AG10803 (cell line): ENCODE data around the gene ADARB1.

ENCODE experiments used
- DNase-seq: peaks from one replicate; pipeline ENCODE4 v3.0.0; 2010; ENCODE audit warnings: low read depth
- H3K4me3 ChIP-seq: 2 replicates; pipeline ENCODE4 v1.5.1; 2011; ENCODE audit warnings: mild to moderate bottlenecking, low read length, control low read depth
- CTCF ChIP-seq: conservative IDR thresholded peaks from 2 replicates; pipeline ENCODE4 v1.5.1; 2011; ENCODE audit warnings: mild to moderate bottlenecking, low read length, control low read depth, inconsistent platforms

Gene ADARB1

DNA sequence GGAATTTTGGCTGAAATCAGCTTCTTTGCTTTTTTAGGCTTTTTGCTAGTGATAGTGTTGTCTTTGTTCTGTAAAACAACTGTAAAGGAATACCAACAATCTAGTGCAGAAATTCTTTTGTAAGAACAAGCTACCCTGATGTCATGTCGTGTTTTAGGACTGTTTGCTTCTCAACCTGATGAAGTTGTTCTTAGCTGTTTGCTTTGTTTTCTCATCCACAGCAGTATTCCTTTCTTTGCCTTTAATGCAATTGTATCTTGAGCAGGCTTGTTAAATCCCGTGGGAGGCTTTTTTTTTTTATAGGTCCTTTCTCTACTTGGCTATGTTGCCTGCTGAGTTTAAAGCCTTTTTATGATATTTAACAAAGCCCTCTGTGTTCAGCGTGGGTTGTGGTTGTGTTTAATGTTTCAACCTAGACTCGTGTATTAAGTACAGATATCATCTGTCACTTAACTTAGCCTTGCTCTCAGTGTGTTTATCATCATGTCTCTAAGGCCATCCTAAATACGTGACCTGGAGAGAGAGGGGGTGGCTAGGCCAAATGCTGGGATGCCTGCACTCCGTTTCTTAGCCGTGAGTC, 31.6 kb downstream of the ADARB1 start:
- H3K4me3 ChIP-seq, result no peak overlapping the region
- TF ChIP-seq CTCF, result no peak
- no peak for DNase-seq

- H3K4me3 ChIP-seq, result no peak overlapping the region
- DNase-seq, result no peak
- no peak for TF ChIP-seq CTCF
Observed at GRCh38 chr21:45108034-45108790, 33.8 kb downstream of the ADARB1 start.

DNA sequence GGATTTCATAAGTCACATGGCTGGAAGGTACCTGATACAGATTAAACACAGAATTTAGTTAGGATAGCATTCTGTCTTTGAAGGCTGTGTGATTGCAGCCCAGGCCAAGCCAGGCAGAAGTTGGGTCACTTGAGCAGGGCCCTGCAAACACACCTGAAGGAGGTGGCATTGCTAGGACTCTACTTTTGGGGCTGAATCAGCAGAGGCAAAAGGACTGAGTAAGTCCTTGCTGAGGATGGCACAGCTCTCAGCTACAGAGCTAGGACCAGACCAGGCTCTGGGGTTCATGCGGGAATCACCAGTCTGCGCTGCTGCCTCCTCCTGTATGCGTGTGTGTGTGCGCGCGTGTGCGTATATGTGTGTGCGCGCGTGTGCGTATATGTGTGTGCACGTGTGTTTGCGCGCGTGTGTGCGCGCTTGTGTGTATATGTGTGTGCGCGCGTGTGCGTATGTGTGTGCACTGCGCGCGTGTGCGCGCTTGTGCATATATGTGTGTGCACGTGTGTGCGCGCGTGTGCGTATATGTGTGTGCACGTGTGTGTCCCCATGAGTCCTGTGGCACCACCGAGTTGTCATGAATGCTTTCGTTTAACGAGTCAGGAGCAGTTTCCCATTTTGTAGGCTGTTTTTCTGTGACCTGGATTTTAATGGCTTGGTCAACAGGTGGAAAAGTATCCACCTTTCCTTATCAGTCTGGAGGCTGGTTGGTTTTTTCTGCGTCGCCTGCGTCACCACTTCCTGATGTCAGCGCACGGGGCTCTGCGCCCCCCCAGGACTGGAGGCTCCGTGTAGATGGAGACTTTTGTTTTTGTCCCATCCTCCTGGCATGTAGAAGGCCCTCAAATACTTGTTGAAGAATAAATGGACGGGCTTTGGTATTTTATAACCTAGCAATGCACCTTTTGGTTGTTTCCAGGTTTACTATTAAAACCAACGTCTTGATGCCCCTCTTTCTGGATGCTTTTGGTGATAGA, 34.7 kb downstream of the ADARB1 start:
- no peak for DNase-seq

GRCh38 chr21:45109831-45110492, 35.6 kb downstream of the ADARB1 start:
- H3K4me3 ChIP-seq, result no peak overlapping the region
- TF ChIP-seq CTCF, result no peak
- no peak for DNase-seq

More for the DNA sequence above, 34.7 kb downstream of the ADARB1 start:
- TF ChIP-seq CTCF, result no peak
- no peak overlapping the region for H3K4me3 ChIP-seq

DNA sequence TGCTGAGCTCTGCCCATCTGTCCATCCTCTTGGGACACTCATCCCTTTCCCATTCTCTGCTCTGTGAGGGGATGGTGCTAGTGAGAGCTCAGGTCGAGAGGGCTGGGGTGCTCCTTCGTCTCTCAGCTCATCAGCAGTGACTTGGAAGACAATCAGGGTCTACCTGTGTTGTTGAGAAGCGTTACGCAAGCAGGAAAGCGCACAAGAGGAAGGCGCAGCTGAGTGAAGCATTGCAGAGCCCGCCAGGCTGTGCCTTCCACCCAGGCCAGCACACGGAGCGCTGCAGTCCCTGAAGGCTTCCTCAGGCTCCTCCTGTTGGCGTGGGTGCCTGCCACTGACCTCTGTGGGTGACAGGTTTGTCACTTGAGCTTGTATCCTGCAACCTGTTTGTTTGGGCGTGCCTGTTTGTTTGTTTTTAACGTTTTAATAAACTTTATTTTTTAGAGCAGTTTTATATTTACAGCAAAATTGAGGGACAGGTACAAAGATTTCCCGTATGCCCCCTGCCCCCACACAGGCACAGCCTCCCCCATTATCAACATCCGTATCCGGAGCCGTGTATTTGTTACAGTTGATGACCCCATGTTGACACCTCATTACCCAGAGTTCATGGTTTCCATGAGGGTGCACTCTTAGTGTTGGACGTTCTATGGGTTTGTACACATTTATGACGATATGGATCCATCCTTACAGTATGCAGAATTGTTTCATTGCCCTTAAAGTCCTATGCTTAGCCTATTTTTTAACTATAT, 36.7 kb downstream of the ADARB1 start:
- no peak for TF ChIP-seq CTCF
- H3K4me3 ChIP-seq, result no peak overlapping the region
- no peak for DNase-seq

DNA sequence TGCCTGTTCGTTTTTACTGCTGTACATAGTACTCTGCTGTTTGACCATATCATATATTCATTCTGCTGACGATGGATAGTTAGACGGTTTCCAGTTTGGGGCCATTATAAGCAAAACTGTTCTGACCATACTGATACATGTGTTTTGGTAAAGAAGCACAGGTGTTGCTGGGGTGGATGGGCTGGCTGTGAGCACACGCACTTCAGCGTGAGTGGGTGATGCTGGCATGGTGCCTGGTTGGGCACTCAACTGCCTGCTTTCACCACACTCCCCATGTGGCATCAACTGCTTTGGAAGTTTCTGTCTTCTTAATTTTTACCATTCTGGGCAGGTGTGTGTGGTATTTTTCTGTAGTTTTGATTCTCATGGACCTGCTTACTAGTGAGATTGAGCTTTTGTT, 37.3 kb downstream of the ADARB1 start:
- no peak overlapping the region for H3K4me3 ChIP-seq
- no peak for TF ChIP-seq CTCF
- DNase-seq, result no peak
